ENCODE data around the gene ST8SIA1.

ST8SIA1 gene

GRCh38 chr12:22329621-22330020, 4.9 kb downstream of the ST8SIA1 start:
- DNase-seq (ENCODE audit: low read depth) = no peak

- DNase-seq (ENCODE audit: low read depth) = no peak
These were observed 9.3 kb downstream of the ST8SIA1 start for GRCh38 chr12:22325218-22325617.

- no peak for DNase-seq (ENCODE audit: low read depth)
These were observed 12.4 kb downstream of the ST8SIA1 start for GRCh38 chr12:22322091-22322490.

GRCh38 chr12:22321638-22322037, 12.9 kb downstream of the ST8SIA1 start:
- no peak for DNase-seq (ENCODE audit: low read depth)

GRCh38 chr12:22321018-22321605, 13.4 kb downstream of the ST8SIA1 start:
- DNase-seq (ENCODE audit: low read depth) = no peak

GRCh38 chr12:22318108-22318737, 16.3 kb downstream of the ST8SIA1 start:
- no peak for DNase-seq (ENCODE audit: low read depth)

- no peak for DNase-seq (ENCODE audit: low read depth)
These were observed 20.6 kb downstream of the ST8SIA1 start for GRCh38 chr12:22313963-22314330.

- no peak for DNase-seq (ENCODE audit: low read depth)
These were observed 21.1 kb downstream of the ST8SIA1 start for GRCh38 chr12:22313286-22313962.

GRCh38 chr12:22312336-22312735, 22.2 kb downstream of the ST8SIA1 start:
- no peak for DNase-seq (ENCODE audit: low read depth)

GRCh38 chr12:22310709-22311108, 23.8 kb downstream of the ST8SIA1 start:
- no peak for DNase-seq (ENCODE audit: low read depth)

GRCh38 chr12:22310275-22310674, 24.2 kb downstream of the ST8SIA1 start:
- DNase-seq (ENCODE audit: low read depth) = no peak

GRCh38 chr12:22307811-22308210, 26.7 kb downstream of the ST8SIA1 start:
- no peak for DNase-seq (ENCODE audit: low read depth)

- no peak for DNase-seq (ENCODE audit: low read depth)
These were observed 28.2 kb downstream of the ST8SIA1 start for GRCh38 chr12:22306311-22306710.

- DNase-seq (ENCODE audit: low read depth) = no peak
These were observed 30.2 kb downstream of the ST8SIA1 start for GRCh38 chr12:22304341-22304740.

- no peak for DNase-seq (ENCODE audit: low read depth)
These were observed 35.1 kb downstream of the ST8SIA1 start for GRCh38 chr12:22299294-22299912.

GRCh38 chr12:22289250-22289649, 45.3 kb downstream of the ST8SIA1 start:
- no peak for DNase-seq (ENCODE audit: low read depth)

- DNase-seq (ENCODE audit: low read depth) = no peak
These were observed 46.5 kb downstream of the ST8SIA1 start for GRCh38 chr12:22287776-22288621.

GRCh38 chr12:22287101-22287500, 47.4 kb downstream of the ST8SIA1 start:
- no peak for DNase-seq (ENCODE audit: low read depth)

GRCh38 chr12:22286569-22286968, 47.9 kb downstream of the ST8SIA1 start:
- no peak for DNase-seq (ENCODE audit: low read depth)

GRCh38 chr12:22285846-22286245, 48.7 kb downstream of the ST8SIA1 start:
- no peak for DNase-seq (ENCODE audit: low read depth)

- DNase-seq (ENCODE audit: low read depth) = no peak
These were observed 49.6 kb downstream of the ST8SIA1 start for GRCh38 chr12:22284871-22285270.

GRCh38 chr12:22283508-22283907, 51.0 kb downstream of the ST8SIA1 start:
- no peak for DNase-seq (ENCODE audit: low read depth)
